Endothelial cell (in vitro differentiated cells): ENCODE results near the gene TMCC1. TPM values are rescaled to one million over a fixed set of nuclear protein-coding genes. Genes with fewer than 3 reads are reported as not detected.

Experiments
- DNase-seq: peaks from one replicate; pipeline ENCODE4 v3.0.0; 2021; ENCODE audit warnings: low spot score
- H3K27ac Mint-ChIP-seq: one replicate; pipeline ENCODE4 v1.8.0; 2021; ENCODE audit warnings: mixed read lengths, inconsistent platforms; ENCODE audit not compliant: unreplicated experiment
- H3K27me3 Mint-ChIP-seq: one replicate; pipeline ENCODE4 v1.8.0; 2021; ENCODE audit warnings: mild to moderate bottlenecking, moderate library complexity, mixed read lengths, inconsistent platforms; ENCODE audit not compliant: unreplicated experiment
- H3K36me3 Mint-ChIP-seq: one replicate; pipeline ENCODE4 v1.8.0; 2021; ENCODE audit warnings: mild to moderate bottlenecking, low read depth, mixed read lengths, inconsistent platforms; ENCODE audit not compliant: unreplicated experiment
- H3K4me1 Mint-ChIP-seq: one replicate; pipeline ENCODE4 v1.8.0; 2021; ENCODE audit warnings: mild to moderate bottlenecking, mixed read lengths, inconsistent platforms; ENCODE audit not compliant: unreplicated experiment
- H3K4me3 Mint-ChIP-seq: one replicate; pipeline ENCODE4 v1.8.0; 2021; ENCODE audit warnings: mild to moderate bottlenecking, mixed read lengths, inconsistent platforms; ENCODE audit not compliant: unreplicated experiment
- H3K9me3 Mint-ChIP-seq: one replicate; pipeline ENCODE4 v1.8.0; 2021; ENCODE audit warnings: mixed read lengths, inconsistent platforms; ENCODE audit not compliant: unreplicated experiment
- total RNA-seq: library from RNA; stranded (reverse); fragmentation: NEBNext Ultra II Directional; extraction: Animal tissue kit (Norgen Biotek cat#: 25700); gene quantifications from one replicate; pipeline ENCODE4 v1.2.1, GENCODE V29; 2021; ENCODE audit not compliant: unreplicated experiment
- TF ChIP-seq, protein P1 (sequence below): fragments of 200-600 bp; sonication (generic); IDR thresholded peaks from one replicate; pipeline ENCODE4 v1.5.0; 2021; ENCODE audit warnings: antibody characterized with exemption; ENCODE audit not compliant: unreplicated experiment

The TMCC1 gene
- total RNA-seq, 1 donor from 2014 or later, result 50.9 TPM

DNA sequence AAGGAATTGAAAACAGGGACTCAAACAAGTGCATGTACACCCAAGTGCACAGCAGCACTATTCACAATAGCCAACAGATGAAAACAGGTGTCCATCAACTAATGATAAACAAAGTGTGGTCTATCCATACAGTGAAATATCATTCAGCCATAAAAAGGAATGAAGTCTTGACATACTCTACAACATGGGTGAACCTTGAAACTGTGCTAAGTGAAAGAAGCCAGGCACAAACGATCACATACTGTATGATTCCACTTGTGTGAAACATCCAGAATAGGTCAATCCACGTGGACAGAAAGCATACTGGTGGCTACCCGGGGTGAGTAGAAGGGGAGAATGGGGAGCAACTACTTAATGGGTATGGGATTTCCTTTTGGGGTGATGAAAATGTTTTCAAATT lies 257.4 kb downstream of the TMCC1 start:
- no peak overlapping the region for H3K4me3 Mint-ChIP-seq
- no peak overlapping the region for H3K27ac Mint-ChIP-seq
- peaks cover 7% of the 10 kb centered on the region for H3K4me1 Mint-ChIP-seq
- TF ChIP-seq, protein P1, sequence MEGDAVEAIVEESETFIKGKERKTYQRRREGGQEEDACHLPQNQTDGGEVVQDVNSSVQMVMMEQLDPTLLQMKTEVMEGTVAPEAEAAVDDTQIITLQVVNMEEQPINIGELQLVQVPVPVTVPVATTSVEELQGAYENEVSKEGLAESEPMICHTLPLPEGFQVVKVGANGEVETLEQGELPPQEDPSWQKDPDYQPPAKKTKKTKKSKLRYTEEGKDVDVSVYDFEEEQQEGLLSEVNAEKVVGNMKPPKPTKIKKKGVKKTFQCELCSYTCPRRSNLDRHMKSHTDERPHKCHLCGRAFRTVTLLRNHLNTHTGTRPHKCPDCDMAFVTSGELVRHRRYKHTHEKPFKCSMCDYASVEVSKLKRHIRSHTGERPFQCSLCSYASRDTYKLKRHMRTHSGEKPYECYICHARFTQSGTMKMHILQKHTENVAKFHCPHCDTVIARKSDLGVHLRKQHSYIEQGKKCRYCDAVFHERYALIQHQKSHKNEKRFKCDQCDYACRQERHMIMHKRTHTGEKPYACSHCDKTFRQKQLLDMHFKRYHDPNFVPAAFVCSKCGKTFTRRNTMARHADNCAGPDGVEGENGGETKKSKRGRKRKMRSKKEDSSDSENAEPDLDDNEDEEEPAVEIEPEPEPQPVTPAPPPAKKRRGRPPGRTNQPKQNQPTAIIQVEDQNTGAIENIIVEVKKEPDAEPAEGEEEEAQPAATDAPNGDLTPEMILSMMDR, result no peak
- peaks cover 2% of the 10 kb centered on the region for H3K27me3 Mint-ChIP-seq
- H3K9me3 Mint-ChIP-seq, result no peaks in the 10 kb centered on the region
- no peaks in the 10 kb centered on the region for H3K36me3 Mint-ChIP-seq
- no peak for DNase-seq

DNA sequence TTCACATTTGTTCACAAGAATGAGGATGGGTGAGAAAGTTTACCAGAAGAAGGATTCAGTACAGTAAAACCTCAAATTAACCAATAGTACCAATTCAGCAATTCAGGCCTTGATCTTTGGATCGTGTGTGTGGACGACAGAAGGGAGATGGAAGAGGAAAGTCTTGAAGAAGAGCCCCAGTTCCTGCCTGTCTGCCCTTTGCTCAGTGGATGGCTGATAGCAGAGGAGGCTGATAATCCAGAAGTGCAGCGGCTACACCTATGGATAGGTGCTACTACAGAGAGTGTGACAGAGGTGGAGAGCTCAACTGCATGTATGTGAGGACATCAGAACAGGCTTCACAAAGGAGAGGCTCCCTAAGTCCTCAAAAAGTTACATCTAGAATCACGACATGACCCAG lies 257.9 kb downstream of the TMCC1 start:
- TF ChIP-seq, protein P1, result no peak
- no peak overlapping the region for H3K4me3 Mint-ChIP-seq
- no peak for DNase-seq
- no peak overlapping the region for H3K27ac Mint-ChIP-seq
- H3K27me3 Mint-ChIP-seq, result peaks cover 2% of the 10 kb centered on the region
- no peaks in the 10 kb centered on the region for H3K36me3 Mint-ChIP-seq
- H3K9me3 Mint-ChIP-seq, result no peaks in the 10 kb centered on the region
- H3K4me1 Mint-ChIP-seq, result peaks cover 7% of the 10 kb centered on the region

DNA sequence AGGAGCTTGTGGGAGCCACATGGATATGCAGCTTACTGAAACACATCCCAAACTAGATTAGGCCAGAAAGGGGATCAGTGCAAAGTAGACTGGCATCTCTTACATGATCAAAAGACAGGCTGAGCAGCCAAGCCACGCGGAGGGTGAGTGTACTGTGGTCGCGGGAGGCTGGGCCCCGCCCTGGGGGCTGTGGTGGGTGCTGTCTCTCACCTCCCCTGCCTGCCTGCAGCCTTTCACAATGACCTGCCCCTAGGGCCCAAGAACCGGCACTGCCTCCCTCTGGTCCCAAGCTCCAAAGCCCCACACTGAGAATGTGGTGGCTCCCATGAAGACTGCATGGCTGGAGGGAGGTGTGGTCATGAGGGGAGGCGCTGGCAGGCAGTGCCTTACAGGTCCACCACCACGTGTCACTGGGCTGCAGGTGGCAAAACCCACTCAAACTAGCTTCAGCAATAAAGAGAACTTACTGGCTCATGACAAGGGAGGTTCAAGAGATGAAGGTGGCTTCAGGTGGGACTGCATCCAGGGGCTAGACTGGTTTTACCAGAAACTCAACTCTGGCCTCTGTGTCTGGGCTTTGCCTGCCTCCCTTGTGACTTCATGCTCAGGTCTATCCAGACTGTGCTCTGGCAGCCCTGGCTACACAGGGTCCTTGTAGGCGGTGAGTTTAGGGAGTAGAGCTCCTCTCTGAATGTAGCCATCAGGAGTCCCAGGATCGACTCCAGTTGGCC lies 259.6 kb downstream of the TMCC1 start:
- no peak overlapping the region for H3K27ac Mint-ChIP-seq

DNA sequence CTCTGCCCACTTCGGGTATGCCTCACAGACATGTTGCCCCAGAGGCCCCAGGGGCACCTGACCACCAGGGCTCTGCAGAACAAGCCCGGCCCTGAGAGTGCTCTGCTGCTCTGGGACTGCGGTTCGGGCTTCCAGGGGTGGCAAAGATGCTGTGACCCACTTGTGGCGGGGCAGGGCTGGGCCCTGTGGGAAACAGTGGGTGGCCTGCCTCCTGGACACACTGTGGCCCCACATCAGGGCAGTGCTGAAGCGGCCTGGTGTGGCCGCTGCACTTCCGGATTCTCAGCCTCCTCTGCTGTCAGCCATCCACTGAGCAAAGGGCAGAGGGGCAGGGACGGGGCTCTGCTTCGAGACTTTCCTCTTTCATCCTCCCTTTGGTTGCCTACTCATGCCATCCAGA lies 260.5 kb downstream of the TMCC1 start:
- DNase-seq, result no peak
- Mint-ChIP-seq H3K4me1 (peaks cover 13% of the 10 kb centered on the region), H3K4me3 (no peak overlapping the region), H3K9me3 (no peaks in the 10 kb centered on the region), H3K27ac (no peak overlapping the region), H3K36me3 (peaks cover 3% of the 10 kb centered on the region), H3K27me3 (peaks cover 5% of the 10 kb centered on the region)
- TF ChIP-seq, protein P1, result no peak

More for the DNA sequence above, 259.6 kb downstream of the TMCC1 start:
- no peaks in the 10 kb centered on the region for H3K9me3 Mint-ChIP-seq
- H3K4me3 Mint-ChIP-seq, result no peak overlapping the region
- H3K4me1 Mint-ChIP-seq, result peaks cover 7% of the 10 kb centered on the region
- TF ChIP-seq, protein P1, result no peak
- H3K27me3 Mint-ChIP-seq, result peaks cover 2% of the 10 kb centered on the region
- no peaks in the 10 kb centered on the region for H3K36me3 Mint-ChIP-seq
- DNase-seq, result no peak

DNA sequence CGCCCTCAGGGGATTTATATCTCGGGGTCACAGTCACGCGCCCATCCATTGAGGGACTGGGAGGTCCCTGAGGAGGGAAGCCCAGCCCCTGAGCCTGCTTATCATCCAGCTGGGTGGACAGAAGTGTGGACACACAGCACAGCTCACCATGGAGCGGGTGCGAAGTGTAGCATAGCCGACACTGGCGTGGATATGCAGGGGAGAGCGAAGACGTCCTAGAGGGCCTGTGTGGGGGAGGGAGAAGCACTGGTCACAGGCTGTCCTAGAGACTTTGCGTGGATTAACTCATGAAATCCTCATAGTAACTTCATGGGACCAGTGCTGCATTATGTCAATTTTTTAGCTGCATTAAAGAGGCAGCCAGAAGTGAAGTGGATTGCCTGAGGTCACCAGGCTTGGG lies 261.0 kb downstream of the TMCC1 start:
- no peaks in the 10 kb centered on the region for H3K9me3 Mint-ChIP-seq
- DNase-seq, result no peak
- H3K27me3 Mint-ChIP-seq, result peaks cover 9% of the 10 kb centered on the region
- H3K36me3 Mint-ChIP-seq, result peaks cover 3% of the 10 kb centered on the region
- no peak overlapping the region for H3K27ac Mint-ChIP-seq
- TF ChIP-seq, protein P1, result no peak
- H3K4me1 Mint-ChIP-seq, result peaks cover 17% of the 10 kb centered on the region
- H3K4me3 Mint-ChIP-seq, result no peak overlapping the region
